Measurements from ENCODE around the gene RBM26.

GRCh38 chr13:79287939-79288795 is 117.9 kb downstream of the RBM26 start:
- TF ChIP-seq CTCF (IDR thresholded peaks at IDR 0.05), result no peak
- no peak for TF ChIP-seq POLR2A (IDR thresholded peaks at IDR 0.05)

All from thyroid gland (tissue), 4 donors.